Non-pigmented ciliary epithelial cell (primary cell): ENCODE results near the gene BSND.
"Not testable (repeated sequence)": the region's sequence is repeated elsewhere in the genome, so short reads cannot be mapped to it uniquely, and the experiment has no call there.

ENCODE experiments used
- DNase-seq: peaks from one replicate; pipeline ENCODE4 v3.0.0-alpha.2; 2010; ENCODE audit warnings: low read depth

Gene BSND

DNA sequence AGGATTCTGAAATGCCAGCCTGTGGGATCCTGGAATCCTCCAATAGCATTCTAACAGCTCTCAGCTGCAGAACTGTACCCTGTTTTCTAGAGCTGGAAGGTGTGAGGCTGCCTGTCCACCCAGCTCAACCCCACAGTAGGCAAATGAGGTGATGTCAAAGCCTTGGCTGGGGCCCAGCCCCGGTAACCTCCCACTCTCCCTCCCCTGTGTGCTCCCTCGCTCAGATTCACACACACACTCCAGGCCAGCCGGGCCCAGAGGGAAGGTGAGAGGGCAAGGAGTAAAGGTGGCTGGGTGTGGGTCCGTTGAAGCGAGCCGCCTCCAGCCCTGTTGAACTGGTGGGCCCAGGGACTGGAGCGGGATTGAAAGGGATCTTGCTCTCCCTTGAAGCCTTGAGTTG lies at the start of gene BSND:
TSS of gene BSND (plus strand) at position 257 of the 400 bp plus-strand sequence. CDS start 254 bp downstream, outside the sequence.
- DNase-seq: no peak

DNA sequence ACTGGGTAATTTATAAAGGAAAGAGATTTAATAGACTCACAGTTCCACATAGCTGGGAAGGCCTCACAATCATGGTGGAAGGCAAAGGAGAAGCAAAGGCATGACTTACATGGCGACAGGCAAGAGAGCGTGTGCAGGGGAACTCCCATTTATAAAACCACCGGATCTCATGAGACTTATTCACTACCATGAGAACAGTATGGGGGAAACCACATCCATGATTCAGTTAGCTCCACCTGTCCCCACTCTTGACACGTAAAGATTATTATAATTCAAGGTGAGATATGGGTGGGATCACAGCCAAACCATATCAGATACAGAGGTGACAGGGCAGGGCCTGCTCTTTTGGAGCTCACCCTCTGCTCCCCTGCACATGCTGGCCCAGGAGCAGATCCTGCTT lies 49.7 kb upstream of the BSND start:
- DNase-seq: no peak

- DNase-seq: no peak
Observed at GRCh38 chr1:54950006-54950368, 48.7 kb upstream of the BSND start.

DNA sequence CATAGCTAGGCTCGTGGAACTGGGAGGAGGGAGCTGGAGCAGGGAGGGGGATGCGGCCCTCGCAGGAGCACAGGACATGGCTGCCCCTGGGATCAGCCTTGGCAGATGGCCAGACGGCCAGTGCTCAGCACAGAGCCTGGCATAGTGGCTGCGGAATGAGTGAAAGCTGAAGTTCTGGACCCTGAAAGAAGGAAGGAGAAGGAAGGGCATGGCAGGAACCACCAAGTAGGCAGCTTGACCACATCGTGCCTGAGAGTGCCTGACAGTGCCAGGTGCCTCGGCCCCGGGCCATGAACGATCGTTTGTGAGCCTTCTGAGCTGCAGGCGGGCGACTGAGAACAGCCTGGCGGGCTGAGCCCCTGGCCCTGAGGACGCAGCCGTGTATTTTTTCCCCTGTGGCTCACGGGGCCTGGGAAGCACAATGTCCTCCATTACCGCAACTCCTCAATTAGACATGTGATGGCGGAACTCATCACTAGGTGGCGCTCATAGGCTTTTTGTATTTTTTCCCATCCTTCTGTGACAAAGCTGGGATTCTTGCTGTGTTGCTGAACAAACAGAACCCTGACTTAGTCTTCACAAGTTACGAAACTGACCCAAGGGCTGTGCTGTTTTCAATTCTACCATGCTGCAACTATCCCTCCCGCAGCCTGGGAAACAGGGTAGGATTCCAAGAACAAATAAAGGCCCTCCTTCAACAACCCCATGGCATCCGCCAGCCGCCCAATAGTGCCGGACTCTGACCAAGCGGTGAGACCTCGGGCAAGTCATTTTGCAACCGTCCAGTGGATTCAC lies 48.2 kb upstream of the BSND start:
- DNase-seq: peak; percentile 51

DNA sequence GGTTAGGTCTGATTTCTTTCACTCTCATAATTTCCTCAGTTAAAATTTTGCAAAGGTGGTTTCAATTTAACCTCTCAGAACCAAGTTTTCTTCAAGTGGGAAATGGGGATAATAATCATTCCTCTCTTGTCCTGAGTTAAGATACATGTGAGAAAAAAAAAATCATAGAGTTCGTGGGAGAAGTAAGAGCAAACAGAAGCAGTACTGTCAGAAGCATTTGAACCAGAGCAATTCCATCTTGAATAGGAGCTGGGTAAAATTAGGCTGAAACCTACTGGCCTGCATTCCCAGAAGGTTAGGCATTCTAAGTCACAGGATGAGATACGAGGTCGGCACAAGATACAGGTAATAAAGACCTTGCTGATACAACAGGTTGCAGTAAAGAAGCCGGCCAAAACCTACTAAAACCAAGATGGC lies 46.9 kb upstream of the BSND start:
- no peak for DNase-seq

DNA sequence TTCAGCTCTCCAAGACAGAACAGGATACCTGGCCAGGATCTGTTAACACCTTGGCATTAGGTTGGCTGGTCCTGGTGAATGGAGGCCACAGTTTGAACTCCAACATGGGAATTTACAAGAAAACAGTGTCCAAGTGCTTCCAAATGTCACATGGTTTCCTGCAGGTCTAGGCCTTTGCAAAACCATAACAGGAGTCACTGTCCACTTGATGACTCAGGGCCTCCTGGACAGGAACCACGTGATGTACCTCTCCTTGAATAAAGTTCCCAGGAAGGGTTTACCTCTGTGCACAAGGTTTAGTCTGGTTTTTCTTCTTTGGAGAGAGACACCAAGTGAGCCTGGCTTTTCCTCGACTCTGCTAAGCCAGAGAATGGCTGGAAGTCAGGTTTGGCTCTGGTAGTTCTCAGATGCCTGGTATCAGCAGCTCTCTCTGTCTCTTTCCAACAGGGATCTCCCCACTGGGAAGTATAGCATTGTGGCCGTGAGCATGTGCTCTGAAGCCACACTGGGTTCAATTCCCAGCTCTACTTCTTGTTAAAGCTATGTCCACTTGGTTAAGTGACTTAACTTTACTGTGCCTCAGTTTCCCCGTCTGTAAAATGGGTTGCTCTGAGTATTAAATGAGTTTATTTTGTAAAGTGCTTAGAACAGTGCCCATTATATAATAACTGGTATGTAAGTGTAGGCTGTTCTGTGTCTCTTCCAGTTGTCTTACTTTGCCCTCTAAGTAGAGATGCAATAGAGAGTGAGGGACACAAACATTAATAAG lies 45.6 kb upstream of the BSND start:
- DNase-seq: no peak

DNA sequence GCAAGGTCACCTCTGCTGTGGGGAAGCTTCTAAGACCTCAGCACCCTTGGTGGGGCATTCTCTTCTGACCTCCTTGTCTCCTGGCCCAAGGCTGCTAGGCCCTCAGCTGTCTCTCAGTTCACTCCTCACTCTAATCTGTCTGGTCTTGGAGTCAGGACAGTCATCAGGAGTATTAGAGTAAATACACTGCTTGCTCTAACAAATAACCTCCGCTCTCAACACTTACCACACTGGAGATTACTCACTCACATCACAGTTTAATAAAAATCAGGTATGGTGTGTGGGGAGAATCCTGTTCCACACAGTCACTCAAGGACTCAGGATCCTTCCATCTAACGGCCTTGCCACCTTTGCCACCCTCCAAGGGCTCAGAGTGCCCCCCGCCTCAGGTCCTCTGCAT lies 44.9 kb upstream of the BSND start:
- DNase-seq: no peak

DNA sequence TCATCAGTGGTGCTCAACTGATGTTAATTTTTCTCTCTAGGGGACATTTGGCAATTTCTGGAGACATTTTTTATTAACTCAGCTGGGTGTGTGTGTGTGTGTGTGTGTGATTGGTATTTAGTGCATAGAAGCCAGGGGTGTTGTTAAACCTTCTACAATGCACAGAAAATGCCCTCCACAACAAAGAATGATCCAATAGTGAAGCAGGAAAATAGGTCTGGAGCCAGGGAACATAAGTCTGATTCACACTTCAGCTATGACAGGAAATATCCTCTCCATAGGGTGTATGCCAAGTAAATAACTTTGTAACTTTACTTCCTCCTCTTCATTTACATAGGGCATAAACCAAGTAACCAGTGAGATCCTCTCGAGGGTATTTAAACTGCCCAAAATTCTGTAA lies 43.4 kb upstream of the BSND start:
- DNase-seq: no peak

DNA sequence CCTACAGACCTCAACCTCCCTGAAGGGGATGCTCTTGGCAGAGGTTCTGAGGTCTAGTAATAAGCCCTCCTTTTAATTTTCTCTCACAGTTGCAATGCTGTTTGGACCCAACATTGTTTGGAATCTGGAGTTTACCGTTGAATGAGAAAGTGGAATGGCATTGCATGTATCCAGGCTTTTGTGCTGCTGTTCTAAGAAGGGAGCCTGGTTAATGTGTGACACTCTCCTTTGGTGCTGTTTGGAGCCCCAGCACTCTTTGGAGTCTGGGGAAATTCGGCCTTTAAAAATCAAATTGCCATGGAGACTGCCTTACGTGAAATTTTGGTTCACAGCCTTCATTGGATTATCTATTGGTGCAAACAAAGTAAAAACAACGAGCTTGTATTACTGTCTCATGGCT lies 42.0 kb upstream of the BSND start:
- no peak for DNase-seq

GRCh38 chr1:54959241-54959640 lies 39.5 kb upstream of the BSND start:
- DNase-seq: no peak

- no peak for DNase-seq
Observed at GRCh38 chr1:54962612-54963395, 35.9 kb upstream of the BSND start.

DNA sequence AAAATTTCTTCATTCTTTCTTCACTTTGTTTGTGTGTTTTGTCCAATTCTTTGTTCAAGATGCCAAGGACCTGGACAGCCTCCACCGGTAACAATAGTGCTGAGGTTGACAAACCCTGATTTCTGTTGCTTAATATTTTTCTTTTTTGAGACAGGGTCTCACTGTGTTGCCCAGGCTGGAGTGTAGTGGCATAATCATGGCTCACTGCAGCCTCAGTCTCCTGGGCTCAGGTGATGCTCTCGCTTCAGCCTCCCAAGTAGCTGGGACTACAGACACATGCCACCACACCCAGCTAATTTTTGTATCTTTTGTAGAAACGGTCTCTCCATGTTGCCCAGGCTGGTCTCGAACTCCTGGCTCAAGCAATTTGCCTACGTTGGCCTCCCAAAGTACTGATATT lies 34.9 kb upstream of the BSND start:
- DNase-seq: not testable (repeated sequence)

- no peak for DNase-seq
Observed at GRCh38 chr1:54965624-54966340, 33.0 kb upstream of the BSND start.

DNA sequence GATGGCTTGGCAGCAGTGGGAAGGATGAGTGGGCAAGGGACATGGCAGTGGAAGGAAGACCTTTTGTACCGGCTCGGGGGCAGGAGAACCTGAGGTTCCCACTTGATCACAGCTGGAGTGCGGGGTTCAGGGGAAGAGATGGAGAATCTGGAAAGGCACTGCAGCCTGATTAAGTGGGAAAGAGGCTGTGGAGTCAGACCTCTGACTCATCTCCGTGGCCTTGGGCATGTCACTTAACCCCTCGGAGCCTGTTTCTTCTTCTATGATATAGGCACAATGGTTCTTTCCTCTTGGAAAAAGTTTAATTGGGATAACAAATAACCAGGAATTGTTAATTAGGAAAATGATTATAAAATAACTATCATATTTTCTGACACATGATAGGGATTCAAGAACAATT lies 31.4 kb upstream of the BSND start:
- DNase-seq: no peak

GRCh38 chr1:54968551-54968950 lies 30.2 kb upstream of the BSND start:
- DNase-seq: no peak

GRCh38 chr1:54969879-54970278 lies 28.9 kb upstream of the BSND start:
- no peak for DNase-seq

DNA sequence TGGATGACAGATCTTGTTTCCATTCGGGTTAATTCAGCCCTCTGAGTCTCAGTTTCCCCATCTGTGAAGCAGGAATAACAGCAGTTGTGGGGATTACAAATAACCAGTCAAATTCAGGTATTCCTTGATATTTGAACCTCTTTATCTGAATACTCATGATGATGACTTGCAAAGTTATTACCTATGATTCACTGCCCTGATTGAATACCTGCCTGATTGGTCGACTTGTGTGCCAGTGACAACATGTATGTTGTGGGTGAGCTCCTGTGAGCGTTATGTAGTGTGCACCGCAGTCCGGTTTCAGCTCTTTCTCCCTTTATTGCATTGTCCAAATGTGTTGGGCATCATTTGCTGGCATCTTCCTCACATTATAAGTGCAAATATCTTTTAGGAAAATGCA lies 27.8 kb upstream of the BSND start:
- DNase-seq: no peak

DNA sequence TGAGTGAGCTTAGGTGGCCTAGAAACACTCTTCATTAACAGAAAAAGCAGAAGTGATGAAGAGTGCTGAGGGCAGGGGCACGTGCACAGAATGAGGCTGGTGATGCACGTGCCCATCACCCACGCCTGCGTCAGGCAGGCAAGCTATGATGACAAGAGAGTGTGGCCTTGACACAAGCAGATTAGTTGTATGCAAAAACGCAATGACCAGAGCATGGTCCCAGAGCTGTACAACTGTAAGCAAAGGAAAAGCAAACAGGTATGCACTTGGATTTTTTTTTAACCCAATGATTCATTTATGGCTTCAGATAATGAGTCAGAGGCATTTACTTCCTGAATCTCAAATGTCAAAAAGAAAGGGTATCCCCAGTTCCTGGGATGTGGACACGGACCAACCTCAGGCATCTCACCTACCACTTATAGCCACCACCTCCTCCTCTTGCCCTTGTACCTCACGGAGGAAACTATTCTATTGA lies 27.4 kb upstream of the BSND start:
- DNase-seq: no peak

- DNase-seq: no peak
Observed at GRCh38 chr1:54972436-54972835, 26.3 kb upstream of the BSND start.

DNA sequence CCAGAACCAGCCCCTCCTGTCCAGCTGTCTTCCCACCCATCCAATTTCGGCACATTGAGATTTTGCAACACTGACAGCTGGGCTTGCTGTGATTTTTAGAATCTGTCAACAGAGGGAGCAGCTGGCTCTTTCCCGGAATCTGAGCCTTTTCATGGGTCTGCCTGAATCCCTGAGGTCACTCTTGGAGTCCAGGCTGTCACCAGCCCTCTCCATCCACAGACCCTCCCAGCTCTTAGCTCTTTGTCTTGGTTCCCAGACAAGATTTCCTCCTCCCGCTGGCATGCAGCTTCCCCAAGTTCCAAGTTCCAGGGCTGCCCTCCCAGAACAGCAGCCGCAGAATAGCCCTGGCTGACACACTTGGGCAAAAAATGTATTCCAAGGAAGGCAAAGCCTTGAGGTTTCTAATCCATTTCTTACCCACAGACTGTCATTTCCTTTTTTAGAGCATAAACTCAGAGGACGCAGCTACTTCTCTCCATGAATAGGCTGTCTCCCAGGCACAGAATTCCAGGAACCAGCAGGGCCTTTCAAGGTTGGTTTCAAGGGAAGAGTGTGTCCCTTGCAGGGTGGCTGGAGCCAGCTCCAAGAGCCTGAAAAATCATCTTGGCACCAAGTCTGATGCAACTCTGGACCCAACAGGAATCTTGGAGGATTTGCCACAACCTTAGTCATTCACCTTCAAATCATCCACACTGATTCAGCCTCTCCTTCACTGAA lies 25.4 kb upstream of the BSND start:
- no peak for DNase-seq

GRCh38 chr1:54975356-54976108 lies 23.2 kb upstream of the BSND start:
- no peak for DNase-seq
